Activated B cell treated with CpG ODN at 0.5 μM for 24 hours (primary cell): Measurements from ENCODE around the gene TNFRSF25. TPM values are rescaled to one million over a fixed set of nuclear protein-coding genes. Genes with fewer than 3 reads are reported as not detected.

Source experiments
- ATAC-seq: fragments of 200-7000 bp; cut with Tn5 transposase; one replicate; pipeline ENCODE4 v1.10.0; 2021; ENCODE audit warnings: low read depth, mild to moderate bottlenecking, moderate library complexity
- CTCF ChIA-PET: fragments of 350-600 bp; sonication (Branson Sonifier 250); formaldehyde crosslinking; loops from one replicate; lab custom pipeline; 2021; ENCODE audit warnings: antibody characterized with exemption; lab: Charles Lee
- POLR2A ChIA-PET: fragments of 350-600 bp; sonication (Branson Sonifier 250); formaldehyde crosslinking; loops from one replicate; lab custom pipeline; 2021; ENCODE audit warnings: antibody characterized with exemption; lab: Charles Lee
- DNase-seq: peaks from one replicate; pipeline ENCODE4 v3.0.0; 2022
- H3K27ac Mint-ChIP-seq: one replicate; pipeline ENCODE4 v1.8.0; 2020; ENCODE audit warnings: mixed read lengths
- H3K27me3 Mint-ChIP-seq: one replicate; pipeline ENCODE4 v1.8.0; 2021; ENCODE audit warnings: mixed read lengths
- H3K36me3 Mint-ChIP-seq: one replicate; pipeline ENCODE4 v1.8.0; 2021; ENCODE audit warnings: low read depth, mixed read lengths
- H3K4me1 Mint-ChIP-seq: one replicate; pipeline ENCODE4 v1.8.0; 2021; ENCODE audit warnings: mixed read lengths
- H3K4me3 Mint-ChIP-seq: one replicate; pipeline ENCODE4 v1.8.0; 2020; ENCODE audit warnings: mild to moderate bottlenecking, mixed read lengths
- H3K9me3 Mint-ChIP-seq: one replicate; pipeline ENCODE4 v1.8.0; 2020; ENCODE audit warnings: mixed read lengths
- CTCF ChIP-seq: fragments of 200-600 bp; IDR thresholded peaks from one replicate; pipeline ENCODE4 v1.8.0; 2022; ENCODE audit warnings: antibody characterized with exemption, mild to moderate bottlenecking
- intact Hi-C: fragments of 100-400 bp; cut with micrococcal nuclease; formaldehyde crosslinking; loops from one replicate; pipeline ENCODE4 v1.15.1; 2024
- total RNA-seq: library from RNA; stranded (reverse); gene quantifications from 2 replicates; pipeline ENCODE4 v1.2.3, GENCODE V29; 2022

Gene TNFRSF25
- total RNA-seq, 1 donor from 2014 or later, result 2.8 TPM

- no peak for TF ChIP-seq CTCF
- intact Hi-C loops, result loop anchor here (5.0 kb wide), 1 partner anchor 729 kb away; no protein-coding TSS in a partner anchor
Observed at GRCh38 chr1:6487804-6488484, 22.0 kb upstream of the TNFRSF25 start.

GRCh38 chr1:6486433-6487011, 20.5 kb upstream of the TNFRSF25 start:
- peak overlapping the region; percentile 8 for H3K4me3 Mint-ChIP-seq
- POLR2A ChIA-PET, result no interaction called here

More at GRCh38 chr1:6487804-6488484, 22.0 kb upstream of the TNFRSF25 start:
- H3K36me3 Mint-ChIP-seq, result no peaks in the 10 kb centered on the region
- ChIA-PET CTCF (interaction anchor here (1.1 to 2.2 kb wide), 6 partner anchors 10 to 159 kb away, joined by 3 to 8 read pairs (median 4); partner anchors contain the start of gene TAS1R1), POLR2A (no interaction called here)
- H3K27me3 Mint-ChIP-seq, result peaks cover 17% of the 10 kb centered on the region
- ATAC-seq, result no peak
- no peak overlapping the region for H3K27ac Mint-ChIP-seq
- no peak overlapping the region for H3K4me3 Mint-ChIP-seq
- peaks cover 13% of the 10 kb centered on the region for H3K4me1 Mint-ChIP-seq
- no peak for DNase-seq
- no peaks in the 10 kb centered on the region for H3K9me3 Mint-ChIP-seq

GRCh38 chr1:6485168-6486101, 19.5 kb upstream of the TNFRSF25 start:
- intact Hi-C loops, result loop anchor here (1.0 to 5.0 kb wide), 4 partner anchors 69 to 732 kb away; partner anchors contain the start of genes DNAJC11 and NOL9
- Mint-ChIP-seq H3K27ac (no peak overlapping the region), H3K4me1 (peaks cover 6% of the 10 kb centered on the region), H3K27me3 (peaks cover 31% of the 10 kb centered on the region), H3K9me3 (no peaks in the 10 kb centered on the region), H3K4me3 (no peak overlapping the region), H3K36me3 (no peaks in the 10 kb centered on the region)
- ChIA-PET POLR2A (no interaction called here), CTCF (interaction anchor here (0.9 to 3.2 kb wide), 4 partner anchors 35 to 160 kb away, joined by 3 to 16 read pairs (median 4); no protein-coding TSS in a partner anchor)
- ATAC-seq (no peak), DNase-seq (no peak)
- no peak for TF ChIP-seq CTCF

More at GRCh38 chr1:6486433-6487011, 20.5 kb upstream of the TNFRSF25 start:
- Mint-ChIP-seq H3K4me1 (peaks cover 10% of the 10 kb centered on the region), H3K36me3 (no peaks in the 10 kb centered on the region), H3K27ac (no peak overlapping the region), H3K27me3 (peaks cover 26% of the 10 kb centered on the region), H3K9me3 (no peaks in the 10 kb centered on the region)
- ATAC-seq, result peak; percentile 78
- CTCF ChIA-PET, result interaction anchor here (0.9 to 3.2 kb wide), 5 partner anchors 34 to 159 kb away, joined by 3 to 16 read pairs (median 4); partner anchors contain the start of gene TAS1R1
- TF ChIP-seq CTCF, result no peak
- peak; percentile 71 for DNase-seq
- intact Hi-C loops, result loop anchor here (1.0 to 5.0 kb wide), 4 partner anchors 68 to 731 kb away; partner anchors contain the start of genes DNAJC11 and NOL9

- DNase-seq, result no peak
- CTCF ChIA-PET, result interaction anchor here (3.2 kb wide), 1 partner anchor 161 kb away, joined by 16 read pairs; no protein-coding TSS in a partner anchor
Observed at GRCh38 chr1:6484826-6485167, 18.8 kb upstream of the TNFRSF25 start.

More at GRCh38 chr1:6484826-6485167, 18.8 kb upstream of the TNFRSF25 start:
- peaks cover 31% of the 10 kb centered on the region for H3K27me3 Mint-ChIP-seq
- POLR2A ChIA-PET, result no interaction called here
- intact Hi-C loops, result loop anchor here (5.0 kb wide), 1 partner anchor 733 kb away; no protein-coding TSS in a partner anchor
- H3K9me3 Mint-ChIP-seq, result no peaks in the 10 kb centered on the region
- H3K36me3 Mint-ChIP-seq, result no peaks in the 10 kb centered on the region
- H3K4me3 Mint-ChIP-seq, result no peak overlapping the region
- no peak for TF ChIP-seq CTCF
- no peak for ATAC-seq
- no peak overlapping the region for H3K27ac Mint-ChIP-seq
- peaks cover 6% of the 10 kb centered on the region for H3K4me1 Mint-ChIP-seq
